Transverse colon (tissue), 4 donors: ENCODE results near the gene ARHGAP30. TPM values are rescaled to one million over a fixed set of nuclear protein-coding genes. Genes with fewer than 3 reads are reported as not detected.

ENCODE experiments used
- DNase-seq: peaks from one replicate; pipeline ENCODE4 v3.0.0-alpha.2; 2019
- H3K27ac ChIP-seq, 4 donors: fragments of 200-600 bp; sonication (generic); 2 replicates each; pipeline ENCODE4 v1.5.1; 2016 to 2018; ENCODE audit warnings: inconsistent platforms in 4 of 4
- H3K27me3 ChIP-seq: fragments of 200-600 bp; sonication (generic); 2 replicates; pipeline ENCODE4 v1.5.1; 2017; ENCODE audit warnings: inconsistent platforms
- H3K36me3 ChIP-seq, 4 donors: fragments of 200-600 bp; sonication (generic); 2 replicates each; pipeline ENCODE4 v1.5.1; 2017 to 2019; ENCODE audit warnings: inconsistent platforms in 4 of 4
- H3K4me1 ChIP-seq, 4 donors: fragments of 200-600 bp; sonication (generic); 2 replicates each; pipeline ENCODE4 v1.5.1; 2017 to 2020; ENCODE audit warnings: inconsistent platforms in 4 of 4
- H3K4me3 ChIP-seq, 4 donors: fragments of 200-600 bp; sonication (generic); 1 replicate in 1 of 4; 2 replicates in 3 of 4; pipeline versions ENCODE4 v1.5.1 to v1.6.1; 2017 to 2019; ENCODE audit warnings: inconsistent platforms in 4 of 4
- H3K9me3 ChIP-seq, 2 donors: fragments of 200-600 bp; sonication (generic); 2 replicates each; pipeline ENCODE4 v1.5.1; 2017 to 2019; ENCODE audit warnings: inconsistent platforms in 2 of 2
- EP300 ChIP-seq: sonication (generic); formaldehyde crosslinking; IDR thresholded peaks from one replicate; pipeline ENCODE4 v1.6.1; 2017; ENCODE audit warnings: antibody characterized with exemption, low read depth
- POLR2A ChIP-seq: fragments of 450-650 bp; IDR thresholded peaks from one replicate; pipeline ENCODE4 v1.6.1; 2016; ENCODE audit warnings: antibody characterized with exemption, mild to moderate bottlenecking, moderate library complexity
- POLR2AphosphoS5 ChIP-seq, 3 donors: sonication (generic); formaldehyde crosslinking; IDR thresholded peaks; one replicate each; pipeline ENCODE4 v1.6.1; 2016; ENCODE audit warnings: antibody characterized with exemption in 3 of 3
- WGBS, 2 donors: methylation state at CpG; one replicate each; pipeline ENCODE4 v1.1.5; 2018; ENCODE audit warnings: low coverage in 1 of 2; 5-methylcytosine and 5-hydroxymethylcytosine counted together
- in situ Hi-C, 4 donors: fragments of 200-750 bp; cut with MboI; loops; one replicate each; pipeline versions ENCODE4 v1.15.0 to v1.15.1; 2017; ENCODE audit warnings: low sequenced_read_pairs in 3 of 4, low pct_ligation_motif_present in 1 of 4, low pct_unique_long_range_greater_than_20kb in 1 of 4
- intact Hi-C: fragments of 100-400 bp; cut with DNase I; formaldehyde crosslinking; loops from one replicate; pipeline ENCODE4 v1.15.1; 2023; ENCODE audit warnings: low total_unique reads
- total RNA-seq, 4 donors: library from RNA; depleted of rRNA; stranded (reverse); fragments of >200 nt; gene quantifications; one replicate each; pipeline ENCODE4 v1.1.0, GENCODE V29; 2016
- TF ChIP-seq, protein P1 (sequence below), 5 experiments: fragments of 200-600 bp in 3 of 5; fragments of 450-650 bp in 2 of 5; sonication (generic) in 3 of 5; IDR thresholded peaks; 1 replicate in 2 of 5; 2 replicates in 3 of 5; pipeline ENCODE4 v1.5.1; 2016 to 2017; ENCODE audit warnings: antibody characterized with exemption in 5 of 5, inconsistent platforms in 3 of 5, mild to moderate bottlenecking in 2 of 5, moderate library complexity in 1 of 5

ARHGAP30 gene
- total RNA-seq, 4 donors from 2014 or later = 0.60 to 11.0 (median 4.4) TPM

GRCh38 chr1:161044535-161044907, 25.2 kb downstream of the ARHGAP30 start:
- Histone ChIP-seq H3K36me3 (peaks cover 0 to 27% (median 5%) of the 10 kb centered on the region in 4 donors), H3K4me1 (peaks cover 5 to 26% (median 20%) of the 10 kb centered on the region in 4 donors), H3K27ac (peak overlapping the region; percentile 97 to 100 (median 98)), H3K27me3 (no peaks in the 10 kb centered on the region), H3K9me3 (no peaks in the 10 kb centered on the region), H3K4me3 (peak overlapping the region; percentile 72 to 99 (median 90))
- no peak for DNase-seq
- intact Hi-C loops (no loop called here), in situ Hi-C loops (no loop called here)
- TF ChIP-seq POLR2A (no peak), POLR2AphosphoS5 (IDR thresholded peaks at IDR 0.05) (no peak), EP300 (no peak)
- TF ChIP-seq, protein P1, sequence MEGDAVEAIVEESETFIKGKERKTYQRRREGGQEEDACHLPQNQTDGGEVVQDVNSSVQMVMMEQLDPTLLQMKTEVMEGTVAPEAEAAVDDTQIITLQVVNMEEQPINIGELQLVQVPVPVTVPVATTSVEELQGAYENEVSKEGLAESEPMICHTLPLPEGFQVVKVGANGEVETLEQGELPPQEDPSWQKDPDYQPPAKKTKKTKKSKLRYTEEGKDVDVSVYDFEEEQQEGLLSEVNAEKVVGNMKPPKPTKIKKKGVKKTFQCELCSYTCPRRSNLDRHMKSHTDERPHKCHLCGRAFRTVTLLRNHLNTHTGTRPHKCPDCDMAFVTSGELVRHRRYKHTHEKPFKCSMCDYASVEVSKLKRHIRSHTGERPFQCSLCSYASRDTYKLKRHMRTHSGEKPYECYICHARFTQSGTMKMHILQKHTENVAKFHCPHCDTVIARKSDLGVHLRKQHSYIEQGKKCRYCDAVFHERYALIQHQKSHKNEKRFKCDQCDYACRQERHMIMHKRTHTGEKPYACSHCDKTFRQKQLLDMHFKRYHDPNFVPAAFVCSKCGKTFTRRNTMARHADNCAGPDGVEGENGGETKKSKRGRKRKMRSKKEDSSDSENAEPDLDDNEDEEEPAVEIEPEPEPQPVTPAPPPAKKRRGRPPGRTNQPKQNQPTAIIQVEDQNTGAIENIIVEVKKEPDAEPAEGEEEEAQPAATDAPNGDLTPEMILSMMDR (IDR thresholded peaks at IDR 0.05) = no peak

- Histone ChIP-seq H3K4me3 (no peak overlapping the region), H3K9me3 (no peaks in the 10 kb centered on the region), H3K4me1 (peaks cover 5 to 34% (median 29%) of the 10 kb centered on the region in 4 donors), H3K36me3 (peaks cover 0 to 27% (median 6%) of the 10 kb centered on the region in 4 donors), H3K27ac (peak overlapping the region; percentile 84 to 92 (median 86)), H3K27me3 (no peaks in the 10 kb centered on the region)
- in situ Hi-C loops (no loop called here), intact Hi-C loops (no loop called here)
- DNase-seq = no peak
- TF ChIP-seq EP300 (no peak), POLR2AphosphoS5 (IDR thresholded peaks at IDR 0.05) (no peak), POLR2A (no peak)
- TF ChIP-seq, protein P1 (IDR thresholded peaks at IDR 0.05) = no peak
- 67% methylated on average over 5 of the region's 5 CpGs; no CpG with 5 or more reads in 1 of the 2 donors for WGBS, 2 donors
These were observed 30.1 kb downstream of the ARHGAP30 start for GRCh38 chr1:161039546-161039945.

- Histone ChIP-seq H3K27me3 (no peaks in the 10 kb centered on the region), H3K4me3 (peak overlapping the region in 3 of 4 donors; percentile 44 to 74 (median 53)), H3K27ac (peak overlapping the region; percentile 84 to 92 (median 86)), H3K4me1 (peaks cover 3 to 30% (median 25%) of the 10 kb centered on the region in 4 donors), H3K36me3 (peaks cover 0 to 27% (median 6%) of the 10 kb centered on the region in 4 donors), H3K9me3 (no peaks in the 10 kb centered on the region)
- DNase-seq = no peak
- no peak for TF ChIP-seq EP300
- TF ChIP-seq, protein P1 (IDR thresholded peaks at IDR 0.05) = peak in 1 of 5 experiments; percentile 17
- intact Hi-C loops = no loop called here
- 0% methylated on average over 3 of the region's 3 CpGs; no CpG with 5 or more reads in 1 of the 2 donors for WGBS, 2 donors
- in situ Hi-C loops = no loop called here
These were observed 30.5 kb downstream of the ARHGAP30 start for GRCh38 chr1:161039154-161039545.

DNA sequence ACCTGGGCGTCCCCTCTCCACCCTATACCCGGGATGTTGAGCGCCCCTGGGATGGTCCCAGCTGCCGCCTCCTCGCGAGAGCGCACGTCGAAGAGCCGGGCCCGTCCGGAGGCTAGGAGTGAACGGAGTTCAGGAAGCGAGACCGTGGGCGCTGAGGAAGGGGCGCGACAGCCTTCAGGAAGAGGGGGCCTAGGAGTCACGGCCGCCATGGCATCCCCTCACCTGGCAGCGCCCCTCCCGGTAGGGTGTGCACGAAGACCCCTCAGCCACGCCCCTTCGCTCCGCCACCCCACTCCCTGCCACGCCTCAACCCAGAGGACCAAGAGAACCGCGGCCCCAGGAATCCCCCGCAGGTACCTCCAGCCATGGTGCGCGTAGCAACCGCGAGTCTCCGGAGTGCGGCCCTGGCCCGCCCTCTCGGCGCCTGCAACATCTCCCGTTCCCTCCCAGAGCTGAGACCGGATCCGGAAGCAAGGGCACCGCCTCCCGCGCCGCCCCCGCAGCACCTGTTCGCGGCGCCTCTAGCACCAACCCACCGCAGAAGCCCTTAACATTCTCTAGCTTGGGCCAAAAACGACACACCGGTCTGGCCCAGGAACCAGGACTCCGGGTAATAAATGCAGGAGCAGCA, 31.1 kb downstream of the ARHGAP30 start, which contains the start of gene TSTD1:
TSS of gene TSTD1 (minus strand) at position 442 of the 631 bp plus-strand sequence. CDS start at position 367, 75 bp downstream.
- in situ Hi-C loops = no loop called here
- Histone ChIP-seq H3K4me3 (peak within 1 kb of the TSS; percentile 41 to 74 (median 48)), H3K9me3 (no peaks in the 10 kb centered on the region), H3K4me1 (peaks cover 0 to 26% (median 21%) of the 10 kb centered on the region in 4 donors), H3K27me3 (no peaks in the 10 kb centered on the region), H3K36me3 (peaks cover 0 to 27% (median 6%) of the 10 kb centered on the region in 4 donors), H3K27ac (peak within 1 kb of the TSS; percentile 84 to 92 (median 86))
- DNase-seq = peak; percentile 90
- intact Hi-C loops = no loop called here
- no peak for TF ChIP-seq EP300
- peak; percentile 86 for TF ChIP-seq POLR2A
- TF ChIP-seq, protein P1 (IDR thresholded peaks at IDR 0.05) = no peak
- TF ChIP-seq POLR2AphosphoS5 (IDR thresholded peaks at IDR 0.05) = peak; percentile 55 to 91 (median 82)
- WGBS, 2 donors = 26% methylated on average over 53 of the region's 54 CpGs; no CpG with 5 or more reads in 1 of the 2 donors
